KMS-11 (cell line): ENCODE data around the gene ITGB3BP.

Experiments used
- H2AFZ ChIP-seq: fragments of 200-600 bp; sonication (generic); 2 replicates; pipeline ENCODE4 v1.6.1; 2016; ENCODE audit warnings: antibody characterized with exemption, mixed run types, low read depth
- H3K27ac ChIP-seq: fragments of 200-600 bp; sonication (generic); 2 replicates; pipeline ENCODE4 v1.6.1; 2016; ENCODE audit warnings: mild to moderate bottlenecking, mixed run types
- H3K27me3 ChIP-seq: fragments of 200-600 bp; sonication (generic); 2 replicates; pipeline ENCODE4 v1.6.1; 2017; ENCODE audit warnings: mild to moderate bottlenecking, low read depth, mixed run types, moderate library complexity; ENCODE audit not compliant: insufficient read depth
- H3K36me3 ChIP-seq: fragments of 200-600 bp; sonication (generic); 2 replicates; pipeline ENCODE4 v1.6.1; 2017; ENCODE audit warnings: mild to moderate bottlenecking, mixed run types; ENCODE audit not compliant: insufficient read depth
- H3K4me1 ChIP-seq: fragments of 200-600 bp; sonication (generic); 2 replicates; pipeline ENCODE4 v1.6.1; 2016; ENCODE audit warnings: mild to moderate bottlenecking, low read depth, mixed run types; ENCODE audit not compliant: poor library complexity, severe bottlenecking
- H3K4me2 ChIP-seq: fragments of 200-600 bp; sonication (generic); 2 replicates; pipeline ENCODE4 v1.7.0; 2016; ENCODE audit warnings: mild to moderate bottlenecking, mixed run types
- H3K4me3 ChIP-seq: fragments of 200-600 bp; sonication (generic); IDR thresholded peaks from 2 replicates; pipeline ENCODE4 v1.6.1; 2017; ENCODE audit warnings: low read depth, low read length, mixed read lengths; ENCODE audit not compliant: insufficient read depth
- H3K79me2 ChIP-seq: fragments of 200-600 bp; sonication (generic); 2 replicates; pipeline ENCODE4 v1.6.1; 2016; ENCODE audit warnings: low read depth, mixed run types; ENCODE audit not compliant: insufficient read depth
- H3K9ac ChIP-seq: fragments of 200-600 bp; sonication (generic); 2 replicates; pipeline ENCODE4 v1.6.1; 2016; ENCODE audit warnings: mild to moderate bottlenecking, mixed run types
- H4K20me1 ChIP-seq: fragments of 200-600 bp; sonication (generic); 2 replicates; pipeline ENCODE4 v1.6.1; 2016; ENCODE audit warnings: mild to moderate bottlenecking, mixed run types; ENCODE audit not compliant: insufficient read depth
- TF ChIP-seq, protein P1 (sequence below): fragments of 200-600 bp; sonication (generic); conservative IDR thresholded peaks from 2 replicates; pipeline ENCODE4 v1.6.1; 2017; ENCODE audit warnings: low read depth, mild to moderate bottlenecking, antibody characterized with exemption, low read length, moderate library complexity, mixed read lengths

ITGB3BP gene

DNA sequence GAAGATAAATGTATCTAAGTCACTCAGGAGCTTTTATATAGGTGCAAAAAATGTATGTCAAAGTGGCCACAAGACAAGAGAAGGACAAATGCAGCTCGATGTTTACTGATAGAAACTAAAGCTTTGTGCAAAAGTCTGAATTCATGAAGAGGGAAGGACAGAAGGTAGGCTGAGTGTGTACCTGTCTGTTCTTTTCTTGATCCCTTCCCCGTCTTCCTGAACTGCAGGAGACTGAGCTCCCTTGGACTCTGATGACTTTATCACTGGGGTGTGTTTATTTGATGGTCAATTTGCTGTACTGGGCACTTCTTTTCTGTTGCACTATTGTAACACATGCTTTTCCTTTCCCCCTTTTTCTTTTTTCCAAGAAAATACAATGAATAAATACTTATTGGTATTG, 25.4 kb downstream of the ITGB3BP start:
- H2AFZ ChIP-seq, result no peak overlapping the region
- H3K79me2 ChIP-seq, result no peaks in the 10 kb centered on the region
- no peaks in the 10 kb centered on the region for H4K20me1 ChIP-seq
- H3K27ac ChIP-seq, result no peak overlapping the region
- TF ChIP-seq, protein P1, sequence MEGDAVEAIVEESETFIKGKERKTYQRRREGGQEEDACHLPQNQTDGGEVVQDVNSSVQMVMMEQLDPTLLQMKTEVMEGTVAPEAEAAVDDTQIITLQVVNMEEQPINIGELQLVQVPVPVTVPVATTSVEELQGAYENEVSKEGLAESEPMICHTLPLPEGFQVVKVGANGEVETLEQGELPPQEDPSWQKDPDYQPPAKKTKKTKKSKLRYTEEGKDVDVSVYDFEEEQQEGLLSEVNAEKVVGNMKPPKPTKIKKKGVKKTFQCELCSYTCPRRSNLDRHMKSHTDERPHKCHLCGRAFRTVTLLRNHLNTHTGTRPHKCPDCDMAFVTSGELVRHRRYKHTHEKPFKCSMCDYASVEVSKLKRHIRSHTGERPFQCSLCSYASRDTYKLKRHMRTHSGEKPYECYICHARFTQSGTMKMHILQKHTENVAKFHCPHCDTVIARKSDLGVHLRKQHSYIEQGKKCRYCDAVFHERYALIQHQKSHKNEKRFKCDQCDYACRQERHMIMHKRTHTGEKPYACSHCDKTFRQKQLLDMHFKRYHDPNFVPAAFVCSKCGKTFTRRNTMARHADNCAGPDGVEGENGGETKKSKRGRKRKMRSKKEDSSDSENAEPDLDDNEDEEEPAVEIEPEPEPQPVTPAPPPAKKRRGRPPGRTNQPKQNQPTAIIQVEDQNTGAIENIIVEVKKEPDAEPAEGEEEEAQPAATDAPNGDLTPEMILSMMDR, result no peak
- H3K4me3 ChIP-seq, result no peak overlapping the region
- no peak overlapping the region for H3K4me2 ChIP-seq
- H3K9ac ChIP-seq, result no peak overlapping the region
- H3K27me3 ChIP-seq, result no peaks in the 10 kb centered on the region
- peaks cover 16% of the 10 kb centered on the region for H3K4me1 ChIP-seq
- H3K36me3 ChIP-seq, result no peaks in the 10 kb centered on the region

DNA sequence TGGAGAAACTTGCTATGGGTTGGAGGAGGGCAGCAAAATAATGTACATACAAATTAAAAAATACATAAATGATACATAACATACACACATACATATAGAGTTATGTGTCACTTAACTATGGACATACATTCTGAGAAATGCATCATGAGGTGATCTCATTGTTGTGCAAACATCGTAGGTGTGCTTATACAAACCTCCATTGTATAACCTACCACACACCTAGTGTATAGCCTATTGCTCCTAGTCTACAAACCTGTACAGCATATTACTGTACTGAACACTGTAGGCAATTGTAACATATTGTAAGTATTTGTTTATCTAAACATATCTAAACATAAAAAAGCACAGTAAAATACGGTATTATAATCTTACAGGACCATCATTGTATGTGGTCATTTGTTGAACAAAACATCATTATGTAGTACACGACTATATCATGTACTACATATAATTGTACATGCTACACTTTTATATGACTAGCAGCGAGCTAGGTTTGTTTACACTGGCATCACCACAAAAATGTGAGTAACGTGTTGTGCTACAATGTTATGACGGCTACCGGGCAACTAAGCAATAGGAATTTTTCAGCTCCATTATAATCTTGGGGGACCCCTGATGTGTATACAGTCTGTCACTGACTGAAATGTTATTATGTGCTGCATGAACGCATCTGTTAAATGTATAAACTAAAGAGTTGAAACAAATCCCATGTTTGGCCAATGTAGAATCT, 35.5 kb downstream of the ITGB3BP start:
- Histone ChIP-seq H2AFZ (no peak overlapping the region), H3K27me3 (no peaks in the 10 kb centered on the region), H3K36me3 (no peaks in the 10 kb centered on the region), H3K4me3 (no peak overlapping the region), H3K4me1 (no peaks in the 10 kb centered on the region), H3K79me2 (no peaks in the 10 kb centered on the region), H3K9ac (no peak overlapping the region), H3K27ac (no peak overlapping the region), H3K4me2 (no peak overlapping the region), H4K20me1 (no peaks in the 10 kb centered on the region)
- TF ChIP-seq, protein P1, result no peak

DNA sequence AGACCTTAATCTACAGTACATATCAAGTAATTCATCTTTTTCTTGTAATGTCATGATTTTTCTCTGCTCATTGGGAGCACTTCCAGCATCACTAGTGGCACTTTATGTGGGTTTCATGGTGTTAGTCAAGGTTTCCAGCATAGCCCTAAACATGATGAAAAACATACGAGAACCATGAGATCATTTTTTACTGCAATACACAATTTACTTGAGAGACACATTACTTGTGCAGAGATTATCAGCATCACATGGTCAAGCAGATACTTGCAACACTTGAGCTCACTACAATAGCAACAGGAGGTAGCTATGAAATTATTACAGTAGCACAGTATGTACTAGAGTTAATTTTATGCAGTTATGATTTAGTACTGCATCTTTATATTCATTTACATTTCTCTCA, 36.4 kb downstream of the ITGB3BP start:
- Histone ChIP-seq H3K36me3 (no peaks in the 10 kb centered on the region), H3K9ac (no peak overlapping the region), H3K4me3 (no peak overlapping the region), H3K27ac (no peak overlapping the region), H4K20me1 (no peaks in the 10 kb centered on the region), H3K4me2 (no peak overlapping the region), H2AFZ (no peak overlapping the region), H3K79me2 (no peaks in the 10 kb centered on the region), H3K27me3 (no peaks in the 10 kb centered on the region), H3K4me1 (no peaks in the 10 kb centered on the region)
- TF ChIP-seq, protein P1, result no peak

DNA sequence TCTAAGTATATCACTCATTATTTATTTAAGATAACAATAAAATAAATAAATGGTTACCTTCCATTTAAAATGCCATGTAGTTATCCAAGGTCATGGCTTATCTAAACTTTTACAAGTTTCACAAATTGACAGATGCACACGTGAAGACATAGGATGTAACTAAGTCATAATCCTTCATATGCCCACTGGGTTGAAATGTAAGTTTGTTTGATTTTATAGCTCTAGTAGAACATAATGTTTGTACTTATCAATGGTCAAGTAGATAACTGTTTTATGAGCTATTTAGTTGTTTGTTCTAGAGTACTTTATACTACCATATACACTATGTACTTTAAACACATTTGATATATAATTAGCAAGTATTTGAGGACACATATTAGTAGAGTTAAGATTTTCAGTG, 43.0 kb downstream of the ITGB3BP start:
- no peaks in the 10 kb centered on the region for H3K4me1 ChIP-seq
- H3K27me3 ChIP-seq, result no peaks in the 10 kb centered on the region
- H3K9ac ChIP-seq, result no peak overlapping the region
- no peak overlapping the region for H3K4me3 ChIP-seq
- no peaks in the 10 kb centered on the region for H3K79me2 ChIP-seq
- TF ChIP-seq, protein P1, result no peak
- H4K20me1 ChIP-seq, result no peaks in the 10 kb centered on the region
- H3K4me2 ChIP-seq, result no peak overlapping the region
- H3K27ac ChIP-seq, result no peak overlapping the region
- no peaks in the 10 kb centered on the region for H3K36me3 ChIP-seq
- H2AFZ ChIP-seq, result no peak overlapping the region
